Measurements from ENCODE around the gene USP46. TPM values are rescaled to one million over a fixed set of nuclear protein-coding genes. Genes with fewer than 3 reads are reported as not detected.

USP46 gene
- total RNA-seq, 1 donor = 19.4 TPM

DNA sequence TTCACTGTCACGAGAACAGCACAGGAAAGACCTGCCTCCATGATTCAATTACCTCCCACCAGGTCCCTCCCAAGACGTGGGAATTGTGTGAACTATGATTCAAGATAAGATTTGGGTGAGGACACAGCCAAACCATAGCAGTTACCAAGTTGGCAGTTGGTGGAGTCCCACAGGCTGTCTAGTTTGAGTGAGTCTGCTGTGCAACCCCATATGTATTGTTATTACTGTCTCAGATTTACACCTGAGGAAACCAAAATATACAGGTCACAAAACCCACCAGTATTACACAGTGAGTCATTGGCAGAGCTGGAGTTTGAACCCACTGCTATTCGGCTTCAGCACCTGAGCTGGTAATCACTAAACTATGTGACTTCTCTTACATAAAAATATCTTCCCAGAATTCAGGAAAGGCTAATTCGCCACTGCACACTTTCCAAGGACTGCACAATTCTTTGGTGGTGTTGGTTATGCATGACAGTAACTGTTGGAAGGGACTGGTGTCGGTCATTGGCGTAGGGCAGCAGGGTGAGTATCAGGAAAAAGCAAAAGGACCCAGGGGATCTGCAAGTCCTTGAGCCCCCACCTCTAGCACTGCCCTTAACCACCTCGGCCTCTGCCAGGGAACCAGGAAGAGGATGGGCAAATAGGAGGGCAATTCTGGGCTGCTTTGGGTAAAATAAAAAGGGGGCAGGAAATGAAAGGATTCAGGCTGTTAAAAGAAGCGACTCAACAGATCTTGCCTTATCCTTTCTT is 110.1 kb downstream of the USP46 start:
- no peak for DNase-seq (ENCODE audit: low read depth)
- TF ChIP-seq, protein P1, sequence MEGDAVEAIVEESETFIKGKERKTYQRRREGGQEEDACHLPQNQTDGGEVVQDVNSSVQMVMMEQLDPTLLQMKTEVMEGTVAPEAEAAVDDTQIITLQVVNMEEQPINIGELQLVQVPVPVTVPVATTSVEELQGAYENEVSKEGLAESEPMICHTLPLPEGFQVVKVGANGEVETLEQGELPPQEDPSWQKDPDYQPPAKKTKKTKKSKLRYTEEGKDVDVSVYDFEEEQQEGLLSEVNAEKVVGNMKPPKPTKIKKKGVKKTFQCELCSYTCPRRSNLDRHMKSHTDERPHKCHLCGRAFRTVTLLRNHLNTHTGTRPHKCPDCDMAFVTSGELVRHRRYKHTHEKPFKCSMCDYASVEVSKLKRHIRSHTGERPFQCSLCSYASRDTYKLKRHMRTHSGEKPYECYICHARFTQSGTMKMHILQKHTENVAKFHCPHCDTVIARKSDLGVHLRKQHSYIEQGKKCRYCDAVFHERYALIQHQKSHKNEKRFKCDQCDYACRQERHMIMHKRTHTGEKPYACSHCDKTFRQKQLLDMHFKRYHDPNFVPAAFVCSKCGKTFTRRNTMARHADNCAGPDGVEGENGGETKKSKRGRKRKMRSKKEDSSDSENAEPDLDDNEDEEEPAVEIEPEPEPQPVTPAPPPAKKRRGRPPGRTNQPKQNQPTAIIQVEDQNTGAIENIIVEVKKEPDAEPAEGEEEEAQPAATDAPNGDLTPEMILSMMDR (IDR thresholded peaks at IDR 0.05; ENCODE audit: insufficient read depth, low read depth, low read length) = no peak
- no peak overlapping the region for H3K4me3 ChIP-seq (ENCODE audit: low read depth, low read length)

DNA sequence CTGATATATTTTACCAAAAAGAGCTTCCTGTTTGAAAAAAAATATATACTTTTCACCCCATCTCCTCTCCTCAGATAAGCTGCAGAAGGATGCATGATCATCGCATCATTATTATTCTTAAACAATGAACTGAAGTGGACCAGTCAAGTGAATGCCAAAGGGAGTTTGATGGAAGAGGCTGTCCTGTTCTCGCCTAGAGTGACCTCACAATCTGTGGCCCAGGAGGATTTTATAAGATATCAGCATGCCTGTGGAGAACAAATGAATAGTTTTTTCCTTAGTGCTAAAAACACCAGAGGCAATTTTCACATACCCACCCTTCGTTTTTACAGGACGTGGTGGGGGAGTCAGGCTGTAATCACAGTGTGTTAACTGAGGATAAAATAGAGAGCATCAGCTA is 112.7 kb downstream of the USP46 start:
- no peak for DNase-seq (ENCODE audit: low read depth)
- TF ChIP-seq, protein P1 (IDR thresholded peaks at IDR 0.05; ENCODE audit: insufficient read depth, low read depth, low read length) = no peak
- no peak overlapping the region for H3K4me3 ChIP-seq (ENCODE audit: low read depth, low read length)

DNA sequence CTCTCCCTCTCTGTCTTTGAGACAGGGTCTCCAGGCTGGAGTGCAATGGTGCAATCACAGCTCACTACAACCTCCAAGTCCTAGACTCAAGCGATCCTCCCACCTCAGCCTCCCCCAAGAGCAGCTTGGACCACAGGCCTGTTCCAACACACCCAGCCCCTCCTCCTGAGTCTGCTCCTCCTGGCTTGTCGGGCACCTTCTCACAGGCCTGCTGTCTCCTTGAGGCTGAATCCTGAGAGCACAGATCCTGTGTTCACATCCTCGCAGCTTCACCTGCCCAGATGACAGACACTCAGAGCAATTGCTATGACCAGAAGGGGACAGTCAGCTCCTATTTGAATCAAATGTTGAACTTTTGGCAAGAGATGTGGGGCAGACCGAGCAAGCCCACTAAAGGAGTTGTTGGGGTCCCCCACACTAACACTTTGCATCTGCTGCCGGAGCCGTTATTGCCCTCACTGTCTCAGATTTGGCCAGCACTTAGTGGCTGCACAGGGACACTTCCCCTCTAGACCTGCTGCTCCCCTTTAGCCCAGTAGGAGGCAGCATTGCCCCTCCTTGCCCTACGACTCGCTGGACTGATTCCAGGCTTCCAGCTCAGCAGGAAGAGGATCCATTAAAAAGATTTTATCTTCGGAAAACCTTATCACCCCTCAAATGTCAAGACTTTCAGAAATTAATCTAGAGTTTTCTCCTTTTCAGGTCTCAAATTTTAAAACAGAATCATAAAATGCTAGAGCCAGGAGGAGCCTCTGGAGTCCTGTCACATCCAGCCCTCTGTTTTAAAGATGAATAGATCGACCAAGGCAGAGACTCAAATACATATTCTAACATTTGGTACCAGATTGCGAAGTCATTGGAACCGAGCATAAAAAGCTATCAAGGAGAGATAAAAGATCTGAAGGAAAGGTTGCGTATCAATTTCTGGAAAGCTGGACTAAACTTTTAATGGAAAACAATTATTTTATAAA is 113.7 kb downstream of the USP46 start:
- DNase-seq (ENCODE audit: low read depth) = peak; percentile 73
- TF ChIP-seq, protein P1 (IDR thresholded peaks at IDR 0.05; ENCODE audit: insufficient read depth, low read depth, low read length) = peak; percentile 99
- no peak overlapping the region for H3K4me3 ChIP-seq (ENCODE audit: low read depth, low read length)

Other genes starting within 250 kb of the USP46 start
- under 0.01 and 0.32 TPM in 2 replicates for gene ERVMER34-1, start 92.1 kb upstream of the USP46 start, total RNA-seq
- 0.43 and 1.3 TPM in 2 replicates for gene RASL11B, start 203.0 kb upstream of the USP46 start, total RNA-seq

Measured in fibroblast of villous mesenchyme (primary cell).